Stimulated activated CD4-positive, alpha-beta T cell treated with anti-CD3 and anti-CD28 coated beads, TNF-alpha, amount 100 ng/mL, for 4 hours (primary cell): ENCODE data around the gene TGM3.

Experiments used
- DNase-seq, 3 experiments: peaks; one replicate each; pipeline ENCODE4 v3.0.0-alpha.2; 2020; ENCODE audit warnings: low read depth in 3 of 3

The TGM3 gene

DNA sequence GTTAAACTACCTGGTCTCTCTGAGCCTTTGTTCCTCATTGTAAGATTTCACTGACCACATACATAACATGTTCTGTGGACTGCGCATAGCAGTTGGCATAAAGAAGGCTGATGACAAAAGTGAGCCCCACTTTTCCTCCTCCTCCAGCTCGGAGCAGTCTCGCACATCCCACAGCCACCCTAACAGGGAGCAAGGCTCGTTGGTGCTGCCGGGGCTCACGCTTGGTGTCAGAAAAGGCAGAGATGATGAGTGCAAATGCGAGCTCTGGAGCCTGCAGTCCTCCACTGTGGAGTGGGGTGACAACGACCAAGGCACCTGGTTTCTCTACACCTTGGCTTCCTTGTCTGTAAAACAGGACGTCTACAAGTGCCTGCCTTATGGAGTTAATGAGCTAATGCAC, 9.7 kb downstream of the TGM3 start:
- no peak for DNase-seq

DNA sequence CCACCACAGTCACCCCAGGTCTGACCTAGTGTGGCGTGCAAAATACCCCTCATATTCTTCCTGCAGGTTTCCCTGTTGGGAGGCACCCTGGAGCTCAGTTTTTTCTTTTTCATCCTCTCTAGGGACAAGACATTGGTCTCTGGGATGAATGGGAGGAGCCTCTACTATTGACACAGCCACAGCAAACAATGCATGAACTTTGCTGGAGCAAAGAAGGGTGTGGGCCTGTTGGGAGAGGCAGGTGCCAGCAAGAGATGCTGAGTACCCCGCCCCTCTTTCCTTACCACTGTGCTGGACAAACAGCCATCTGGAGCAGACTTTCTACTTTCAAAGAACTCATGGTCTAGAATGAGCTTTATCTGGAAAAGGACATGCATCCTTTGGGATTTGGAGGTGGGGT, 10.1 kb downstream of the TGM3 start:
- no peak for DNase-seq

- no peak for DNase-seq
Measured at GRCh38 chr20:2307136-2307535, 11.3 kb downstream of the TGM3 start.

DNA sequence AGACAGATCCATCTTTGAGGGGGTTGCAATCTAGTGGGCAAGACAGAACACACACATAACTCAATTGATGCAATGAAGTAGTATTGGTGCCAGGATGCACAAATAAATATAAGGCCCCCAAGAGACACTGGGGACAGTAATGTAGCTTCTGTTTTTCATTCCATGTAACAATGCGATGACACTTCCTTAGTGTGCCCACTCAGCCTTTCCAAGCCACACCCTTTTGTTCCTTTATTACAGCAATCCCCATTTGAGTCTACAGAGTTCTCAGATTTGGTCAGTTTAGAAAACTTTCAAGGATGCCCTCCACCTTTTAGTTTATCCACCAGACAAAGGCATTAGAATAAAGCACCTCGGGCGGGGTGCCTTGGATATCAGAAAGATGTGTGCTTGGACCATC, 15.5 kb downstream of the TGM3 start:
- no peak for DNase-seq

DNA sequence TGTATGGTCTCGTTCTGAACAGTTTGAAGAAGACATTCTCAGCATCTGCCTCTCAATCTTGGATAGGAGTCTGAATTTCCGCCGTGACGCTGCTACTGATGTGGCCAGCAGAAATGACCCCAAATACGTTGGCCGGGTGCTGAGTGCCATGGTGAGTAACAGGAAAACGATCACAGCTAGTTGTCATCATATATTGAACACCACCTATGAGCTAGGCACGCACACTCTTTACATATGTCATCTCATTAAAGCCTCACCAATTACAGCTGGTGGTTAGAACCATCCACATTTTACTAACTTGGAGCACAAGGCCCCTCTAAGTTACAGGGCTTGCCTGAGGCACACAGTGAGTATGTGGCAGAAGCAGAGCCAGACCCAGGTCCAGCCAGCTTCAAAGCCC, 17.1 kb downstream of the TGM3 start:
- DNase-seq: no peak

- DNase-seq: no peak
Measured at GRCh38 chr20:2313316-2313715, 17.5 kb downstream of the TGM3 start.

GRCh38 chr20:2314759-2315439, 19.1 kb downstream of the TGM3 start:
- no peak for DNase-seq

- no peak for DNase-seq
Measured at GRCh38 chr20:2315440-2315778, 19.6 kb downstream of the TGM3 start.

DNA sequence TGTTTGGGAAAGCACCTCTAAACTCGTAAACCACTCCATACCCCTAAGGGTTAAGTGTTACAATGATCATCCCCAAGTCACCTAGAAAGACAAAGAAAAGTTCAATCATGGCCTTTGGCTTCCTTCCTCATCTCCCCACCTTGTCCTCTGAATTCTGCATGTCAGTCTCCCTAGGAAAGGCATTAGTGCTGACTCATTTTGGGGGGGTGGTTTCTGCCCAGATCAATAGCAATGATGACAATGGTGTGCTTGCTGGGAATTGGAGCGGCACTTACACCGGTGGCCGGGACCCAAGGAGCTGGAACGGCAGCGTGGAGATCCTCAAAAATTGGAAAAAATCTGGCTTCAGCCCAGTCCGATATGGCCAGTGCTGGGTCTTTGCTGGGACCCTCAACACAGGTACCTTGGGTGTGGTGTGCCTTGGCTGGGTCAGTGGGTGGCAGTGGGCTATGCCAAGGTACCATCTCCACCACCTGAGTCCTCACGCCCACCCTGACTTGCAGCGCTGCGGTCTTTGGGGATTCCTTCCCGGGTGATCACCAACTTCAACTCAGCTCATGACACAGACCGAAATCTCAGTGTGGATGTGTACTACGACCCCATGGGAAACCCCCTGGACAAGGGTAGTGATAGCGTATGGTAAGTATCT, 21.2 kb downstream of the TGM3 start:
- DNase-seq: no peak

DNA sequence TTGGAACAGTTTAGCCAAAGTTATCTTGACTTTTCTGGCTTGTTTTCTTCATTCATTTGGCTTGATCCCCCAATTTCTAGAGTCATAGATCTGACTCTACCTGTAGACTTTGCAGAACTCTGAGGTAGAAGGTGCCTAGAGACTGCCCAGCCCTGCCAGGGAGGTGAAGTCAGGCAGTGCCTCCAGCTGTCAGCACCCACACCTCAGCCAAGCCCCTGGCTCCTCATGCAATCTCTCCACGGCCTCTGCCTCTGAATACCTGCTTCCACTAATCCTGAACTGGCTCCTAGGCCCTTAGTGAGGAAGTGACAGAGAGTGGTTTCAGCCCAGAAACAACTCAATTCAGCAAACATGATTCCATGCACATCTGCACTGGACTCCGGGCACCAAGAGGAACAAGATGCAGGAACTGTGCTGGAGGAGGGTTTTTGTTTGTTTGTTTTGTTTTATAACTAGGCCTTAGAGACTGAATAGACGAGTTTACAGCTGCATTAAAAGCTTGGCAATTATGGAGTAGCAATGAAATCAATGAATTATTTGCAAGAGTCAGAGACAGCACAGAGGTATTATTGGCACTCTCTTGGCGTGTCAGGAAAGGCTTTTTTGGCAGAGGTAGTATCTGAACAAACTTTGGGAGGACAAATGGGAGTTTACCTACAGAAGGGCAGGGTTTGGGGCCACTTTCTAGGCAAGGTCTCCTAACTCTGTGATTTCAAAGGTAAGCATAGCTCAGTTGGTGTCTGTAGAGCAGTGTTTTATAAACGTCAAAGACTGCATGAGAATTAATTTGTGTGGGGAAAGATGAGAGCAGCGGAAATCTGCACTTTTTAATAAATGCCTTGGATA, 25.2 kb downstream of the TGM3 start:
- no peak for DNase-seq

- no peak for DNase-seq
Measured at GRCh38 chr20:2323051-2323450, 27.2 kb downstream of the TGM3 start.

DNA sequence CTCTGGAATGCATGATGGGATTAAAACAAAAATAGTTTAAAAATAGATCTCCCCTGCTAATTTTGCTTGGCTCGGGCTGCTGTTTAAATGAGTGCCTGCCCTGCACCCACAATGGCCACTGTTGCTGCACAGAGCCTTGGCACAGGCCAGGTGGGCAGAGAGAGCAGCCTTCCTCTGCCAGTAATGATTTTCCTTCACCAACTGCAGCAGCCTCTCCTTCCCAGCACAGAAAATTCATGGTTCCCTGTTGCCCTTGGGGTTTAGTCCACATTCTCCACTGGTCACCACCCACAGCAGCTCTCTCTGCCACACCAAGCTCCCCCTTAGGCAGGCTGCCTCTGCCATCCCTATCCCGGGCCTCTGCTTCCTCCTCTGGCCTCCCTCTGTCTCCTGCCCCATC, 30.2 kb downstream of the TGM3 start:
- no peak for DNase-seq

GRCh38 chr20:2327620-2328555, 32.1 kb downstream of the TGM3 start:
- DNase-seq: no peak

GRCh38 chr20:2329286-2329685, 33.5 kb downstream of the TGM3 start:
- DNase-seq: no peak

DNA sequence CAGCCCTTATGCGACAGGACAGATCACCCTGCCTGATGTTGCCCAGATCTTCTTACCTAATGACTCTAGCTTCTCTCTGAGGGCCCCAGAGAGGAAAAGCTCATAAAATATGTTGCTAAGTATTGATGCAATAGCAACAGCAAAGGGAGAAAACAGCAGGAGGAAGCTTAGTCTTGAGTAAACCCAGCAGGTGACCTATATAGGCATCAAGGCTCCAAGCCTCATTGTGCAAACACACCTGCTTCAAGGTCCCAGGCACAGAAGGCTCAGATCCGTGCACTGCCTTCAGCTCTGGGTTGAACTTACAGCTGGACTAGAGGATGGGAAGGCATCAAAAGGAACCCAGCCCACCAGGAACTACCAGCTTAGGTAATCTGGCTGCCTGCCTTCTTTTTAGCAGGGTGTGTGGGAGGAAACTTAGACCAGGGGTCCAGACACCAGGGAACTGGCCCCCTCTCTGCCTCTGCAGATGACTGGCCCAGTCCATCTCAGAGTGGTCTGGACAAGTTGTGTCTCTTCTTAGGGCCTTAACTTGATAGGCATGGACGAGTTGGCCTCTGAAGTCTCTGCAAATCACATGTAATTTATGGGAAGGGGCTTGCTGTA, 34.4 kb downstream of the TGM3 start:
- no peak for DNase-seq

- DNase-seq: no peak
Measured at GRCh38 chr20:2331106-2331505, 35.3 kb downstream of the TGM3 start.

- no peak for DNase-seq
Measured at GRCh38 chr20:2331901-2332565, 36.2 kb downstream of the TGM3 start.

DNA sequence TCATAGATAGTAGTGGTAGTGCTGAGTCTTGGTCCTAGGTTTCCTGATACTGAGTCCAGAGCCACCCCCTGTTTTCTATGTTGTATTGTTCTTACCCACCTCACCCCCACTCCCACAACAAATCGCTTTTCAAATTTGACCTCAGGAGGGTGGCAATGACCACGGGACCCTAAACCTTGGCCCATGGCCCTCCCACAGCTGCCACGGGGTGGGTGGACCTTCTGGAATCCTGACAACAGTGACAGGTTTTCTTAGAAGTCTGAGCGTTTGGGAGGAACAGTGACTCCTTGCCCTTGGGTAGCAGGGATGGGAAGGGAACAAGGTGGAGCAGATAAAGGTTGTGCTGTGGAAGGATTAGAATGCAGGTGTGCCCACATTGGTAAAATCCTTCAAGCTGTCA, 36.9 kb downstream of the TGM3 start:
- no peak for DNase-seq

DNA sequence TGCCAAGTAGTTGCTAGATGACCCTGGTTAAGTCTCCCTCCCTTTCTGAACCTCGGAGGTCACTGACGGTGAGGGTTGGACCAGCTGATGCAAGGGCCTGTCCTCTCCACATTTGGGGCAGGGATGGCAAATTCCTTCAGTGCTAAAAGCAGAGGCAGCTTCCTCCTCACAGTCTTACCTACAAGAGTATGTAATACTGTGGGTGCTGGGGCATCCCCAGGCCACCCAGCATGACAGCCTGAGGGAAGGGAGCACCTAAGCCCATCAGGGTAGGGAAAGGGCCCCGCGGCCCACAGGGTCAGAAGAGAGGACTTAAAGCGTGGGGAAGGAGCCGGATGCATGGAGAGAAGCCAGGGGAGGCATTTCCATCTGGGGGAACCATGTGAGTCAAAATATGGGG, 38.0 kb downstream of the TGM3 start:
- DNase-seq: no peak

GRCh38 chr20:2335096-2335870, 39.5 kb downstream of the TGM3 start:
- no peak for DNase-seq
